ENCODE results near the gene SMIM8.
"Not testable (repeated sequence)": the region's sequence is repeated elsewhere in the genome, so short reads cannot be mapped to it uniquely, and the experiment has no call there.

Gene SMIM8

GRCh38 chr6:87322304-87323212, at the start of gene SMIM8:
TSS of gene SMIM8 (plus strand) at chr6:87322588. CDS start at chr6:87337032, 14,444 bp downstream.
- DNase-seq (ENCODE audit: low read depth): peak; percentile 78

- DNase-seq (ENCODE audit: low read depth): no peak
Observed at GRCh38 chr6:87274660-87275274, 47.6 kb upstream of the SMIM8 start.

GRCh38 chr6:87276624-87277023, 45.8 kb upstream of the SMIM8 start:
- DNase-seq (ENCODE audit: low read depth): no peak

- no peak for DNase-seq (ENCODE audit: low read depth)
Observed at GRCh38 chr6:87277123-87277522, 45.3 kb upstream of the SMIM8 start.

GRCh38 chr6:87279196-87279595, 43.2 kb upstream of the SMIM8 start:
- DNase-seq (ENCODE audit: low read depth): no peak

GRCh38 chr6:87281426-87281825, 41.0 kb upstream of the SMIM8 start:
- DNase-seq (ENCODE audit: low read depth): no peak

- no peak for DNase-seq (ENCODE audit: low read depth)
Observed at GRCh38 chr6:87282743-87283142, 39.6 kb upstream of the SMIM8 start.

- DNase-seq (ENCODE audit: low read depth): no peak
Observed at GRCh38 chr6:87283461-87283860, 38.9 kb upstream of the SMIM8 start.

- no peak for DNase-seq (ENCODE audit: low read depth)
Observed at GRCh38 chr6:87287251-87287650, 35.1 kb upstream of the SMIM8 start.

GRCh38 chr6:87289571-87289970, 32.8 kb upstream of the SMIM8 start:
- no peak for DNase-seq (ENCODE audit: low read depth)

- no peak for DNase-seq (ENCODE audit: low read depth)
Observed at GRCh38 chr6:87291883-87292282, 30.5 kb upstream of the SMIM8 start.

- DNase-seq (ENCODE audit: low read depth): no peak
Observed at GRCh38 chr6:87293526-87293925, 28.9 kb upstream of the SMIM8 start.

- DNase-seq (ENCODE audit: low read depth): no peak
Observed at GRCh38 chr6:87297119-87297518, 25.3 kb upstream of the SMIM8 start.

GRCh38 chr6:87301277-87301676, 21.1 kb upstream of the SMIM8 start:
- DNase-seq (ENCODE audit: low read depth): not testable (repeated sequence)

- no peak for DNase-seq (ENCODE audit: low read depth)
Observed at GRCh38 chr6:87308970-87309369, 13.4 kb upstream of the SMIM8 start.

GRCh38 chr6:87312860-87313259, 9.5 kb upstream of the SMIM8 start:
- no peak for DNase-seq (ENCODE audit: low read depth)

GRCh38 chr6:87315071-87315470, 7.3 kb upstream of the SMIM8 start:
- no peak for DNase-seq (ENCODE audit: low read depth)

GRCh38 chr6:87319271-87319987, 3.0 kb upstream of the SMIM8 start:
- no peak for DNase-seq (ENCODE audit: low read depth)

GRCh38 chr6:87323880-87324279, 1.5 kb downstream of the SMIM8 start:
- DNase-seq (ENCODE audit: low read depth): not testable (repeated sequence)

- no peak for DNase-seq (ENCODE audit: low read depth)
Observed at GRCh38 chr6:87330961-87331360, 8.6 kb downstream of the SMIM8 start.

- no peak for DNase-seq (ENCODE audit: low read depth)
Observed at GRCh38 chr6:87333033-87333432, 10.6 kb downstream of the SMIM8 start.

GRCh38 chr6:87333591-87334181, 11.3 kb downstream of the SMIM8 start:
- no peak for DNase-seq (ENCODE audit: low read depth)

Data from activated gamma-delta T cell treated with anti-CD3 and anti-CD28 coated beads, Interleukin-2, amount 50 U/mL, for 16 hours (primary cell).